WTC11 (cell line): ENCODE data around the gene TBX15. TPM values are rescaled to one million over a fixed set of nuclear protein-coding genes. Genes with fewer than 3 reads are reported as not detected.

ENCODE experiments used
- ATAC-seq: fragments of 200-7000 bp; cut with Tn5 transposase; 2 replicates; pipeline ENCODE4 v1.10.0; 2021; ENCODE audit warnings: mild to moderate bottlenecking, moderate library complexity
- CTCF ChIA-PET: fragments of 300-600 bp; sonication (Branson Sonifier 250); formaldehyde crosslinking; loops from one replicate; lab custom pipeline; 2021; ENCODE audit warnings: antibody characterized with exemption; lab: Charles Lee
- POLR2A ChIA-PET: fragments of 350-600 bp; sonication (Branson Sonifier 250); formaldehyde crosslinking; loops from one replicate; lab custom pipeline; 2021; ENCODE audit warnings: antibody characterized with exemption; lab: Charles Lee
- DNase-seq: peaks from one replicate; pipeline ENCODE4 v3.0.0; 2021; ENCODE audit warnings: low spot score
- H3K27ac Mint-ChIP-seq: 2 replicates; pipeline ENCODE4 v1.8.0; 2021; ENCODE audit warnings: mixed read lengths
- H3K27me3 Mint-ChIP-seq: 2 replicates; pipeline ENCODE4 v1.8.0; 2021; ENCODE audit warnings: low read depth, mild to moderate bottlenecking, moderate library complexity, mixed read lengths
- H3K36me3 Mint-ChIP-seq: 2 replicates; pipeline ENCODE4 v1.8.0; 2021; ENCODE audit warnings: mixed read lengths
- H3K4me1 Mint-ChIP-seq: 2 replicates; pipeline ENCODE4 v1.8.0; 2022; ENCODE audit warnings: mixed read lengths
- H3K4me3 Mint-ChIP-seq: 2 replicates; pipeline ENCODE4 v1.8.0; 2021; ENCODE audit warnings: mild to moderate bottlenecking, moderate library complexity, mixed read lengths
- H3K9me3 Mint-ChIP-seq: 2 replicates; pipeline ENCODE4 v1.8.0; 2021; ENCODE audit warnings: mixed read lengths
- CBFB ChIP-seq: sonication (generic); formaldehyde crosslinking; IDR thresholded peaks from 2 replicates; pipeline ENCODE4 v1.8.1; 2022; ENCODE audit warnings: mild to moderate bottlenecking, low read depth, missing genetic modification reagents
- CREM ChIP-seq: sonication (generic); formaldehyde crosslinking; IDR thresholded peaks from 2 replicates; pipeline ENCODE4 v1.8.1; 2022; ENCODE audit warnings: mild to moderate bottlenecking, missing genetic modification reagents, moderate library complexity
- ETV6 ChIP-seq: sonication (generic); formaldehyde crosslinking; IDR thresholded peaks from 2 replicates; pipeline ENCODE4 v1.8.1; 2022; ENCODE audit warnings: mild to moderate bottlenecking, missing genetic modification reagents
- FOXJ3 ChIP-seq: sonication (generic); formaldehyde crosslinking; IDR thresholded peaks from 2 replicates; pipeline ENCODE4 v1.9.0; 2021; ENCODE audit warnings: missing genetic modification reagents, mild to moderate bottlenecking, borderline replicate concordance
- FOXK1 ChIP-seq: sonication (generic); formaldehyde crosslinking; IDR thresholded peaks from 2 replicates; pipeline ENCODE4 v1.8.0; 2022; ENCODE audit warnings: mild to moderate bottlenecking, moderate library complexity, missing genetic modification reagents
- HMGA2 ChIP-seq: fragments of 250-450 bp; sonication (Bioruptor Pico); IDR thresholded peaks from 2 replicates; pipeline ENCODE4 v1.4.0; 2021; ENCODE audit warnings: mild to moderate bottlenecking, moderate library complexity
- IRF2 ChIP-seq: sonication (generic); formaldehyde crosslinking; IDR thresholded peaks from 2 replicates; pipeline ENCODE4 v1.8.0; 2022; ENCODE audit warnings: low read depth, missing genetic modification reagents, borderline replicate concordance
- JAZF1 ChIP-seq: fragments of 250-450 bp; sonication (Bioruptor Pico); IDR thresholded peaks from 2 replicates; pipeline ENCODE4 v1.9.0; 2021; ENCODE audit warnings: moderate library complexity, mild to moderate bottlenecking, inconsistent platforms
- NFE2L1 ChIP-seq: sonication (generic); formaldehyde crosslinking; IDR thresholded peaks from 2 replicates; pipeline ENCODE4 v1.8.1; 2023; ENCODE audit warnings: missing genetic modification reagents
- RORB ChIP-seq: fragments of 250-450 bp; sonication (Bioruptor Pico); IDR thresholded peaks from 2 replicates; pipeline ENCODE4 v1.9.0; 2021; ENCODE audit warnings: mild to moderate bottlenecking
- ZNF232 ChIP-seq: sonication (generic); formaldehyde crosslinking; IDR thresholded peaks from 2 replicates; pipeline ENCODE4 v1.8.0; 2022; ENCODE audit warnings: mild to moderate bottlenecking, missing genetic modification reagents
- total RNA-seq: library from RNA; stranded (reverse); gene quantifications from 3 replicates; pipeline ENCODE4 v1.2.3, GENCODE V29; 2021
- TF ChIP-seq, protein P1 (sequence below): sonication (generic); formaldehyde crosslinking; IDR thresholded peaks from 2 replicates; pipeline ENCODE4 v1.8.0; 2022; ENCODE audit warnings: mild to moderate bottlenecking, missing genetic modification reagents
- TF ChIP-seq, protein P2 (sequence below): sonication (generic); formaldehyde crosslinking; IDR thresholded peaks from 2 replicates; pipeline ENCODE4 v1.8.1; 2022; ENCODE audit warnings: low read depth, missing genetic modification reagents, borderline replicate concordance
- TF ChIP-seq, protein P3 (sequence below): sonication (generic); formaldehyde crosslinking; IDR thresholded peaks from 2 replicates; pipeline ENCODE4 v1.8.0; 2022; ENCODE audit warnings: mild to moderate bottlenecking, missing genetic modification reagents
- TF ChIP-seq, protein P4 (sequence below): sonication (generic); formaldehyde crosslinking; IDR thresholded peaks from 2 replicates; pipeline ENCODE4 v1.8.1; 2022; ENCODE audit warnings: mild to moderate bottlenecking, moderate library complexity, missing genetic modification reagents
- TF ChIP-seq, protein P5 (sequence below): fragments of 250-450 bp; sonication (Bioruptor Pico); IDR thresholded peaks from 2 replicates; pipeline ENCODE4 v1.9.0; 2021; ENCODE audit warnings: moderate library complexity, mild to moderate bottlenecking, inconsistent platforms, borderline replicate concordance
- TF ChIP-seq, protein P6 (sequence below): sonication (generic); formaldehyde crosslinking; IDR thresholded peaks from 2 replicates; pipeline ENCODE4 v1.8.1; 2022; ENCODE audit warnings: mild to moderate bottlenecking, missing genetic modification reagents, moderate library complexity, borderline replicate concordance
- TF ChIP-seq, protein P7 (sequence below): sonication (generic); formaldehyde crosslinking; IDR thresholded peaks from 2 replicates; pipeline ENCODE4 v1.8.0; 2023; ENCODE audit warnings: missing genetic modification reagents
- TF ChIP-seq, protein P8 (sequence below): sonication (generic); formaldehyde crosslinking; IDR thresholded peaks from 2 replicates; pipeline ENCODE4 v1.8.0; 2022; ENCODE audit warnings: missing genetic modification reagents

TBX15 gene
- total RNA-seq, 1 experiment from 2014 or later: 0.11 TPM

DNA sequence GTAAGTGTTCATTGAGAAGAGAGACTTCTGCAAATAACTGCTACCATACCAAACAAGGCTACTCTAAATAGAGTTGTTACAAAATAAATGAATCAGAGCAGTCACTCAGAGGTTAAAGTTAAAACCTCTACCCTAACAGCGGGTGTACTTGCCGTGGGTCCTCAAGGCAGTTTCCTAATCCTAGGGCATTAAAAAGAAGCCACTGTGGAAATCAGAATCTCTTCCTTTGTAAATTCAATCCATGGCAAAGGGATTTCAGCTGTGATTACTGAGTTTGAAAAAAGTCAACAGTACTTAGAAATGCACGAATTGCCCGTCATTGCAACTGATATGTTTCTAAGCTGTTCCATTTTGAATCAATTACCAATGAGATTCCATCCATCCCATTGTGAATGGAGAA, 13.5 kb downstream of the TBX15 start:
- DNase-seq (no peak), ATAC-seq (no peak)
- Mint-ChIP-seq H3K36me3 (no peaks in the 10 kb centered on the region), H3K9me3 (no peaks in the 10 kb centered on the region), H3K4me1 (peaks cover 7% of the 10 kb centered on the region), H3K4me3 (no peak overlapping the region), H3K27ac (no peak overlapping the region), H3K27me3 (peaks cover 76% of the 10 kb centered on the region)
- POLR2A ChIA-PET: no interaction called here
- CTCF ChIA-PET: no interaction called here
- TF ChIP-seq, protein P1, sequence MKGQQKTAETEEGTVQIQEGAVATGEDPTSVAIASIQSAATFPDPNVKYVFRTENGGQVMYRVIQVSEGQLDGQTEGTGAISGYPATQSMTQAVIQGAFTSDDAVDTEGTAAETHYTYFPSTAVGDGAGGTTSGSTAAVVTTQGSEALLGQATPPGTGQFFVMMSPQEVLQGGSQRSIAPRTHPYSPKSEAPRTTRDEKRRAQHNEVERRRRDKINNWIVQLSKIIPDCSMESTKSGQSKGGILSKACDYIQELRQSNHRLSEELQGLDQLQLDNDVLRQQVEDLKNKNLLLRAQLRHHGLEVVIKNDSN (CRISPR knock-in tag): no peak
- no peak for TF ChIP-seq RORB (CRISPR knock-in tag)
- TF ChIP-seq, protein P2, sequence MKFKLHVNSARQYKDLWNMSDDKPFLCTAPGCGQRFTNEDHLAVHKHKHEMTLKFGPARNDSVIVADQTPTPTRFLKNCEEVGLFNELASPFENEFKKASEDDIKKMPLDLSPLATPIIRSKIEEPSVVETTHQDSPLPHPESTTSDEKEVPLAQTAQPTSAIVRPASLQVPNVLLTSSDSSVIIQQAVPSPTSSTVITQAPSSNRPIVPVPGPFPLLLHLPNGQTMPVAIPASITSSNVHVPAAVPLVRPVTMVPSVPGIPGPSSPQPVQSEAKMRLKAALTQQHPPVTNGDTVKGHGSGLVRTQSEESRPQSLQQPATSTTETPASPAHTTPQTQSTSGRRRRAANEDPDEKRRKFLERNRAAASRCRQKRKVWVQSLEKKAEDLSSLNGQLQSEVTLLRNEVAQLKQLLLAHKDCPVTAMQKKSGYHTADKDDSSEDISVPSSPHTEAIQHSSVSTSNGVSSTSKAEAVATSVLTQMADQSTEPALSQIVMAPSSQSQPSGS (CRISPR knock-in tag): no peak
- TF ChIP-seq, protein P3, sequence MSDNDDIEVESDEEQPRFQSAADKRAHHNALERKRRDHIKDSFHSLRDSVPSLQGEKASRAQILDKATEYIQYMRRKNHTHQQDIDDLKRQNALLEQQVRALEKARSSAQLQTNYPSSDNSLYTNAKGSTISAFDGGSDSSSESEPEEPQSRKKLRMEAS (CRISPR knock-in tag): no peak
- TF ChIP-seq FOXK1 (CRISPR knock-in tag): no peak
- no peak for TF ChIP-seq JAZF1 (CRISPR knock-in tag)
- TF ChIP-seq FOXJ3 (CRISPR knock-in tag): no peak
- TF ChIP-seq, protein P4, sequence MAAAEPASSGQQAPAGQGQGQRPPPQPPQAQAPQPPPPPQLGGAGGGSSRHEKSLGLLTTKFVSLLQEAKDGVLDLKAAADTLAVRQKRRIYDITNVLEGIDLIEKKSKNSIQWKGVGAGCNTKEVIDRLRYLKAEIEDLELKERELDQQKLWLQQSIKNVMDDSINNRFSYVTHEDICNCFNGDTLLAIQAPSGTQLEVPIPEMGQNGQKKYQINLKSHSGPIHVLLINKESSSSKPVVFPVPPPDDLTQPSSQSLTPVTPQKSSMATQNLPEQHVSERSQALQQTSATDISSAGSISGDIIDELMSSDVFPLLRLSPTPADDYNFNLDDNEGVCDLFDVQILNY (CRISPR knock-in tag): no peak
- no peak for TF ChIP-seq HMGA2 (CRISPR knock-in tag)
- TF ChIP-seq IRF2 (CRISPR knock-in tag): no peak
- no peak for TF ChIP-seq CBFB (CRISPR knock-in tag)
- TF ChIP-seq, protein P5, sequence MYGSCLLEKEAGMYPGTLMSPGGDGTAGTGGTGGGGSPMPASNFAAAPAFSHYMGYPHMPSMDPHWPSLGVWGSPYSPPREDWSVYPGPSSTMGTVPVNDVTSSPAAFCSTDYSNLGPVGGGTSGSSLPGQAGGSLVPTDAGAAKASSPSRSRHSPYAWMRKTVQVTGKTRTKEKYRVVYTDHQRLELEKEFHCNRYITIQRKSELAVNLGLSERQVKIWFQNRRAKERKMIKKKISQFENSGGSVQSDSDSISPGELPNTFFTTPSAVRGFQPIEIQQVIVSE (CRISPR knock-in tag): no peak

DNA sequence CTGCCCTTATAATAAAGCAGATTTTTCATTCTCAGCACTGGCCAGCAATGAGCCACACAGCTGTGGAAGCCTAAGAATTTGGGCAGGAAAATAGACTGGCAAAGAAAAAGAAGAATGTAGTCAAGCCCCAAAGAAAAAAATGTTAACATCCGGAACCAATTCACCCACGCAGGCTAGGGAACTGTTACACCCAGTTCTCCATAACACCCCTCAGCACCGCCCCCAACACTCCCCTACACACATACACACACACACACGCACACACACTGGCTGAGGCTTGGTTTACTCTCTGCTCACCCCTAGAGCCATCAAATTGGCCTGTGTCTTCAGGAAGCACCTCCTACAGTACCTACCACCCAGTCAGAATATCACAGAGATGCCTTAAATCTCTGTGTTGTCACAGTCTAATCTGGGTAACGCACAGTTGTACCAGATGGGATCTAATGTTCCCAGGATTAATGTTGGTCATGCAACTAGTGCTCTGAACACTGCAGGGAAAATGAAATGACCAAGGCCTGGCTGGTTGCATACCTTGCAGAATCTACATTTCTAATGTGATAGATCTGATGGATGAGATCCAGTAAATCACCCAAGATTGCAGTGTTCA, 14.5 kb downstream of the TBX15 start:
- no peak for ATAC-seq
- CTCF ChIA-PET: no interaction called here

More for the DNA sequence above, 14.5 kb downstream of the TBX15 start:
- H3K9me3 Mint-ChIP-seq: no peaks in the 10 kb centered on the region
- 0 out of 2 replicates have a peak, but pooled peaks cover 3% of the 10 kb centered on the region for H3K4me1 Mint-ChIP-seq
- DNase-seq: no peak
- POLR2A ChIA-PET: no interaction called here
- H3K4me3 Mint-ChIP-seq: no peak overlapping the region
- H3K27ac Mint-ChIP-seq: no peak overlapping the region
- no peak for TF ChIP-seq IRF2 (CRISPR knock-in tag)
- no peak for TF ChIP-seq ZNF232
- TF ChIP-seq, protein P6, sequence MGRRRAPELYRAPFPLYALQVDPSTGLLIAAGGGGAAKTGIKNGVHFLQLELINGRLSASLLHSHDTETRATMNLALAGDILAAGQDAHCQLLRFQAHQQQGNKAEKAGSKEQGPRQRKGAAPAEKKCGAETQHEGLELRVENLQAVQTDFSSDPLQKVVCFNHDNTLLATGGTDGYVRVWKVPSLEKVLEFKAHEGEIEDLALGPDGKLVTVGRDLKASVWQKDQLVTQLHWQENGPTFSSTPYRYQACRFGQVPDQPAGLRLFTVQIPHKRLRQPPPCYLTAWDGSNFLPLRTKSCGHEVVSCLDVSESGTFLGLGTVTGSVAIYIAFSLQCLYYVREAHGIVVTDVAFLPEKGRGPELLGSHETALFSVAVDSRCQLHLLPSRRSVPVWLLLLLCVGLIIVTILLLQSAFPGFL (CRISPR knock-in tag): no peak
- TF ChIP-seq, protein P7, sequence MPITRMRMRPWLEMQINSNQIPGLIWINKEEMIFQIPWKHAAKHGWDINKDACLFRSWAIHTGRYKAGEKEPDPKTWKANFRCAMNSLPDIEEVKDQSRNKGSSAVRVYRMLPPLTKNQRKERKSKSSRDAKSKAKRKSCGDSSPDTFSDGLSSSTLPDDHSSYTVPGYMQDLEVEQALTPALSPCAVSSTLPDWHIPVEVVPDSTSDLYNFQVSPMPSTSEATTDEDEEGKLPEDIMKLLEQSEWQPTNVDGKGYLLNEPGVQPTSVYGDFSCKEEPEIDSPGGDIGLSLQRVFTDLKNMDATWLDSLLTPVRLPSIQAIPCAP: no peak
- no peak for TF ChIP-seq NFE2L1 (CRISPR knock-in tag)
- no peak for TF ChIP-seq ETV6 (CRISPR knock-in tag)
- no peak for TF ChIP-seq CREM (CRISPR knock-in tag)
- TF ChIP-seq, protein P8, sequence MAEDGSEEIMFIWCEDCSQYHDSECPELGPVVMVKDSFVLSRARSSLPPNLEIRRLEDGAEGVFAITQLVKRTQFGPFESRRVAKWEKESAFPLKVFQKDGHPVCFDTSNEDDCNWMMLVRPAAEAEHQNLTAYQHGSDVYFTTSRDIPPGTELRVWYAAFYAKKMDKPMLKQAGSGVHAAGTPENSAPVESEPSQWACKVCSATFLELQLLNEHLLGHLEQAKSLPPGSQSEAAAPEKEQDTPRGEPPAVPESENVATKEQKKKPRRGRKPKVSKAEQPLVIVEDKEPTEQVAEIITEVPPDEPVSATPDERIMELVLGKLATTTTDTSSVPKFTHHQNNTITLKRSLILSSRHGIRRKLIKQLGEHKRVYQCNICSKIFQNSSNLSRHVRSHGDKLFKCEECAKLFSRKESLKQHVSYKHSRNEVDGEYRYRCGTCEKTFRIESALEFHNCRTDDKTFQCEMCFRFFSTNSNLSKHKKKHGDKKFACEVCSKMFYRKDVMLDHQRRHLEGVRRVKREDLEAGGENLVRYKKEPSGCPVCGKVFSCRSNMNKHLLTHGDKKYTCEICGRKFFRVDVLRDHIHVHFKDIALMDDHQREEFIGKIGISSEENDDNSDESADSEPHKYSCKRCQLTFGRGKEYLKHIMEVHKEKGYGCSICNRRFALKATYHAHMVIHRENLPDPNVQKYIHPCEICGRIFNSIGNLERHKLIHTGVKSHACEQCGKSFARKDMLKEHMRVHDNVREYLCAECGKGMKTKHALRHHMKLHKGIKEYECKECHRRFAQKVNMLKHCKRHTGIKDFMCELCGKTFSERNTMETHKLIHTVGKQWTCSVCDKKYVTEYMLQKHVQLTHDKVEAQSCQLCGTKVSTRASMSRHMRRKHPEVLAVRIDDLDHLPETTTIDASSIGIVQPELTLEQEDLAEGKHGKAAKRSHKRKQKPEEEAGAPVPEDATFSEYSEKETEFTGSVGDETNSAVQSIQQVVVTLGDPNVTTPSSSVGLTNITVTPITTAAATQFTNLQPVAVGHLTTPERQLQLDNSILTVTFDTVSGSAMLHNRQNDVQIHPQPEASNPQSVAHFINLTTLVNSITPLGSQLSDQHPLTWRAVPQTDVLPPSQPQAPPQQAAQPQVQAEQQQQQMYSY (CRISPR knock-in tag): no peak
- no peaks in the 10 kb centered on the region for H3K36me3 Mint-ChIP-seq
- H3K27me3 Mint-ChIP-seq: peaks cover 69% of the 10 kb centered on the region
